Activated naive CD4-positive, alpha-beta T cell treated with anti-CD3 and anti-CD28 coated beads, Interleukin-2, amount 10 ng/mL, durations not matched to agents 7 days and 5 days (primary cell): ENCODE measurements around the gene TRIM28.
"Not testable (repeated sequence)": the region's sequence is repeated elsewhere in the genome, so short reads cannot be mapped to it uniquely, and the experiment has no call there.

Source experiments
- CTCF ChIA-PET: fragments of 350-600 bp; sonication (Branson Sonifier 250); formaldehyde crosslinking; loops from one replicate; lab custom pipeline; 2021; ENCODE audit warnings: antibody characterized with exemption; lab: Charles Lee
- DNase-seq: peaks from one replicate; pipeline ENCODE4 v3.0.0-alpha.2; 2020
- H3K27ac Mint-ChIP-seq: one replicate; pipeline ENCODE4 v1.8.0; 2021; ENCODE audit warnings: mild to moderate bottlenecking, moderate library complexity, mixed read lengths
- H3K27me3 Mint-ChIP-seq: one replicate; pipeline ENCODE4 v1.8.0; 2021; ENCODE audit warnings: mild to moderate bottlenecking, mixed read lengths
- H3K36me3 Mint-ChIP-seq: one replicate; pipeline ENCODE4 v1.8.0; 2021; ENCODE audit warnings: mixed read lengths
- H3K4me1 Mint-ChIP-seq: one replicate; pipeline ENCODE4 v1.8.0; 2021; ENCODE audit warnings: mixed read lengths
- H3K4me3 Mint-ChIP-seq: one replicate; pipeline ENCODE4 v1.8.0; 2021; ENCODE audit warnings: mild to moderate bottlenecking, moderate library complexity, mixed read lengths
- H3K9me3 Mint-ChIP-seq: one replicate; pipeline ENCODE4 v1.8.0; 2021; ENCODE audit warnings: mixed read lengths

TRIM28 gene

DNA sequence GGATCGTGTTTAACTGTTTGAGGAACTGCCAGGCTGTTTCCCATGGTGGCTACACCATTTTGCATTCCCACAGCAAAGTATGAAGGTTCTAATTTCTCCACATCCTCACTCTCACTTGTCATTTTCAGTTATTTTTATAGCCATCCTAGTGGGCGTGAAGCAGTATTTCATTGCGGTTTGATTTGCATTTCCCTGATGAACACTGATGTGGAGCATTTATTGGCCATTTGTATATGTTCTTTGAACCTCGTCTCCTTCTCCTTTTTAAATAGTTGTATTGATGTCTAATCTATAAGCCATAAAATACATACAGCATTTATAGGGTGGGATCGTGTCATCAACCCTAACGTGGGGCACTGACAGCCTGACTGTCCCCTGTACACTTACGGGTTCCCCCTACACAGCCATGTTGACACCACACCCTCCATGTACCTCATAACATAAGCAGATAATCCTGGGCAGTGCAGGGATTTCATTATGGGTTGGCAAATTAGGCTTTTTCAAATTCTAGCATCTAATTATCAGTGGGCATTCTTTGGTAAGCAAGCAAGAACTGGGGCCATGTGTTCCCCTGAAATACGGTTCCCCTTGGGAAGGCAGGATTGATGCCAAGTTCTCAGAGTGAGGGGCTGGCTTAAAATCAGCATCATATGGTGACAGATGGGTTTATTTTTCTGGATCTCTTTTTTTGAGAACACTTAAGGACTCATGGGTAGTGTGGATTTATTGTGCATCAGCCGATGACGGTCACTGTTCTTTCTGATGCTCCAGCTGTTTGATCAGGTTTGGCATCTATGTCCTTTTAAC lies 12.6 kb upstream of the TRIM28 start:
- CTCF ChIA-PET, result interaction anchor here (1.6 kb wide), 1 partner anchor 12 kb away, joined by 6 read pairs; the partner anchor contains the start of gene ZBTB45
- DNase-seq, result no peak
- no peak overlapping the region for H3K4me3 Mint-ChIP-seq
- no peaks in the 10 kb centered on the region for H3K4me1 Mint-ChIP-seq
- H3K27me3 Mint-ChIP-seq, result peaks cover 20% of the 10 kb centered on the region
- H3K36me3 Mint-ChIP-seq, result no peaks in the 10 kb centered on the region
- no peaks in the 10 kb centered on the region for H3K9me3 Mint-ChIP-seq
- H3K27ac Mint-ChIP-seq, result no peak overlapping the region

GRCh38 chr19:58535857-58536256 lies 8.0 kb upstream of the TRIM28 start:
- H3K4me1 Mint-ChIP-seq, result peaks cover 23% of the 10 kb centered on the region
- DNase-seq, result no peak
- H3K9me3 Mint-ChIP-seq, result no peaks in the 10 kb centered on the region
- no peaks in the 10 kb centered on the region for H3K36me3 Mint-ChIP-seq
- no peak overlapping the region for H3K4me3 Mint-ChIP-seq
- CTCF ChIA-PET, result interaction anchor here (0.6 kb wide), 1 partner anchor 108 kb away, joined by 4 read pairs; no protein-coding TSS in a partner anchor
- no peak overlapping the region for H3K27ac Mint-ChIP-seq
- H3K27me3 Mint-ChIP-seq, result peaks cover 53% of the 10 kb centered on the region

DNA sequence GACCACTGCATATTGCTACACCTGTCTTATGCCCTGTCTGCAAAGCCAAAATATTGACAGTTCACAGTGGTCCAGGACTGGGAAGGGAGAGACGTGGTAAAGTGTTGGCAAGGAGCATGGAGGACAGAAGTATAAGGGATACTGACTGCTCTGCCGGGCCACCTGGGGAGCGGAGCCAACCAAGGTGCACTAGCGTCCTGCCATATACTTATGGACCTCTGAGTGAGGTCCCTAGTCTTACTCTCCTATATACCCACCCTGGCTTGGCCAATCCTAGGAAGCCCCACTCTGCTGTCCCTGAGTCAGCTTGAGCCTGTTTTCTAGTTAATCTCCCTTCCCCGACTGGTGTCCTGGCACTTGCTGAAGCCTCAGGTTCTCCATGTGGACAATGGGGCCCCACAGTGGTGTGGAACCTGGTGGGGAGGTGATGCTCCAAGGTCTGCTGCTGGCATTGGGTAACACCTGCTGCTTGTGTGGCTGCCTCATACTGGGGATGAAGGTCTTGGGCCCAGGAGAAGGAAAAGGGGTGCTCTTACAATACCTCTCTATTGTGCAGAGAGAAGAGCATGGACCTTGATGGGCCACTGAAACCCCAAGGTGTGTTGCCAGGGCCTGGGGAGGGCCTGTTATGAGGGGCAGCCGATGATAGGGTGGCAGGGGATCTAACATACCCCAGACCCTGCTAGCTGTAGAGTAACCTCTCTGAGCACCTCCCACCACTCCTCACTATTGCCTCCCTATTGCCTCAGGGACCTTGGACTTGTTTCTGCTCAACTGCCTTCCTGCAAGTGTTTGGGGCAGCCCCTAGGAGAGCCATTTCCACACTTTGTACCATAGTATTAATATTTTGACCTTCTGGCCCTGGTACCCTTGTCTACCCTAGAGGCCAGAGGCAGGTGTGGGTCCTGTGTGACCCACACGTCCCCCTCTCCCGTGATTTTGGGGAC lies 6.7 kb upstream of the TRIM28 start:
- Mint-ChIP-seq H3K4me1 (peaks cover 23% of the 10 kb centered on the region), H3K36me3 (no peaks in the 10 kb centered on the region), H3K27me3 (peaks cover 54% of the 10 kb centered on the region), H3K27ac (peak overlapping the region; percentile 14), H3K4me3 (no peak overlapping the region), H3K9me3 (no peaks in the 10 kb centered on the region)
- CTCF ChIA-PET, result no interaction called here
- DNase-seq, result no peak

DNA sequence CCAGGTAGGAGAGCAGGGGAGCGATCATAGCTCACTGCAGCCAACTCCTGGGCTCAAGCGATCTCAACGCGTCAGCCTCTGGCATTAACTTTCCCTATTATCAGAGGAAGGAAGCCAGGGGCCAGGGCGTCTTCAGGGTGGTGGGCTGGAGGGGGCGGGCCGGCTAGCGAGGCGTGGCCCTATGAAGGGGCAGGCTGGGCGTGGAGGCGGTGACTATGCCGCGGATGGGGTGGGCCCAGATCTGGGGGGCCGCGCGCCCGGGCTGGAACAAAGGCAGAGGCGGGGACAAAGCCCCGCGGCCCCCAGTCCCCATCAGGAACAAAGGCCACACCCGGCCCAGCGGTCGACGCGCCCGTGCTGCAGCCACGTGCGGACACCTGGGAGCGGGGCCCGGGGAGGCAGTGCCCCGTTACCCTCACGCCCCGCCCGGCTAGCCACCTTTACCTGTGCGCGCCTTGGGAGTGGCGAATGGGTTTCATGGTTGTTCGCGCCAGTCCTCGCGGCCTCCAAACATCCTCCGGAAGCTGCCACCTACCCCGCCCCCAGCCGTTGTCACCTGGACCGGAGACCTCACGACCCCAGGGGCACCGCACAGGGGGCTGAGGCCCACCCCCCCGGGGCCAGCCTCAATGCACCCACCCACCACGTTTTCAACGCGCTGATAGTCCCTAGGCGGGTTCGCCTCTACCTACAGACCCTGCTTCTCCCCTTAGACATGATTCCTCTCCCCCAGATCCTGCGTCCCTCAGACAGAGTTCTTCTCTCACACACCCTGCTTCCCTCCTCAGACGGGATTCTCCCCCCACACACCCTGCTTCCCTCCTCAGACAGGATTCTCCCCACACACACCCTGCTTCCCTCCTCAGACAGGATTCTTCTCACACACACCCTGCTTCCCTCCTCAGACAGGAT lies 5.4 kb upstream of the TRIM28 start:
- peak; percentile 70 for DNase-seq
- H3K36me3 Mint-ChIP-seq, result no peaks in the 10 kb centered on the region
- peak overlapping the region; percentile 70 for H3K4me3 Mint-ChIP-seq
- H3K27ac Mint-ChIP-seq, result peak overlapping the region; percentile 24
- peaks cover 60% of the 10 kb centered on the region for H3K27me3 Mint-ChIP-seq
- H3K4me1 Mint-ChIP-seq, result peaks cover 29% of the 10 kb centered on the region
- CTCF ChIA-PET, result no interaction called here
- H3K9me3 Mint-ChIP-seq, result no peaks in the 10 kb centered on the region

DNA sequence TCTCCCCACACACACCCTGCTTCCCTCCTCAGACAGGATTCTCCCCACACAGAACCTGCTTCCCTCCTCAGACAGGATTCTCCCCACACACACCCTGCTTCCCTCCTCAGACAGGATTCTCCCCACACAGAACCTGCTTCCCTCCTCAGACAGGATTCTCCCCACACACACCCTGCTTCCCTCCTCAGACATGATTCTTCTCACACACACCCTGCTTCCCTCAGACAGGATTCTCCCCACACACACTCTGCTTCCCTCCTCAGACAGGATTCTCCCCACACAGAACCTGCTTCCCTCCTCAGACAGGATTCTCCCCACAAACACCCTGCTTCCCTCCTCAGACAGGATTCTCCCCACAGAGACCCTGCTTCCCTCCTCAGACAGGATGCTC lies 4.7 kb upstream of the TRIM28 start:
- CTCF ChIA-PET, DNase-seq, H3K27ac Mint-ChIP-seq, H3K9me3 Mint-ChIP-seq, H3K4me3 Mint-ChIP-seq, H3K36me3 Mint-ChIP-seq: not testable (repeated sequence)
- H3K27me3 Mint-ChIP-seq, result peaks cover 67% of the 10 kb centered on the region
- peaks cover 34% of the 10 kb centered on the region for H3K4me1 Mint-ChIP-seq

GRCh38 chr19:58542641-58543372 lies 1.1 kb upstream of the TRIM28 start:
- peak overlapping the region; percentile 31 for H3K4me3 Mint-ChIP-seq
- not testable (repeated sequence) for DNase-seq, H3K9me3 Mint-ChIP-seq
- CTCF ChIA-PET, result interaction anchor here (1.1 to 1.7 kb wide), 2 partner anchors 29 to 39 kb away, joined by 4 to 6 read pairs; no protein-coding TSS in a partner anchor
- H3K36me3 Mint-ChIP-seq, result peaks cover 28% of the 10 kb centered on the region
- H3K27me3 Mint-ChIP-seq, result peaks cover 64% of the 10 kb centered on the region
- peaks cover 53% of the 10 kb centered on the region for H3K4me1 Mint-ChIP-seq
- H3K27ac Mint-ChIP-seq, result peak overlapping the region; percentile 33

- peak overlapping the region; percentile 97 for H3K27ac Mint-ChIP-seq
- CTCF ChIA-PET, result interaction anchor here (1.0 to 1.7 kb wide), 2 partner anchors 31 kb away, joined by 4 to 6 read pairs; no protein-coding TSS in a partner anchor
- DNase-seq, result peak; percentile 59
- H3K4me1 Mint-ChIP-seq, result peaks cover 42% of the 10 kb centered on the region
- peak overlapping the region; percentile 97 for H3K4me3 Mint-ChIP-seq
- H3K36me3 Mint-ChIP-seq, result peaks cover 37% of the 10 kb centered on the region
- peaks cover 44% of the 10 kb centered on the region for H3K27me3 Mint-ChIP-seq
- H3K9me3 Mint-ChIP-seq, result no peaks in the 10 kb centered on the region
Measured at GRCh38 chr19:58544591-58545285, 874 bp downstream of the TRIM28 start.

DNA sequence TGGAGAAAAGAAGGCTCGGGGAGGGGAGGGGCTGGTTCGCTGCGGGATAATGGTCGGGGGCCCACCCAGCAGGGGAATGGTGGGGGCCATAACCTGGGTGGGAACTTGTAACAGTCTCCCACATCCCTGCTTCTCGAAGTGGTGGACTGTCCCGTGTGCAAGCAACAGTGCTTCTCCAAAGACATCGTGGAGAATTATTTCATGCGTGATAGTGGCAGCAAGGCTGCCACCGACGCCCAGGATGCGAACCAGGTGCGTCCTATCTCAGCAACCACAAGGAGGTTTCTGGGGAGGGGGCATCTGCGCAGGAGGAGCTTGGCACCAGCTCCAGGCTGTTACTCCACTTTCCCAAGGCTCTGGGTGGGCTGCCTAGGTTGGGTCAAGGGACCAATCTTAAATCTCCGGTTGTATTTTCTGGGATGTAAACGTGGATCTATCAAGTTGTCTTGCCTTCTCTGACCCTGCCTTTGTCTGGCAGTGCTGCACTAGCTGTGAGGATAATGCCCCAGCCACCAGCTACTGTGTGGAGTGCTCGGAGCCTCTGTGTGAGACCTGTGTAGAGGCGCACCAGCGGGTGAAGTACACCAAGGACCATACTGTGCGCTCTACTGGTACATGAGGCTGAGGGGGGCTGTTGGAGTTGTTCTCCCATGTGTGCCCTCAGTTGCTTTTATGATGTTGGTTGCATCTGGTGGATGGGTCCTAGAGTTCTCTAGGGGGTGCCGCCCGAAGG lies 1.6 kb downstream of the TRIM28 start:
- H3K9me3 Mint-ChIP-seq, result no peaks in the 10 kb centered on the region
- no peak for DNase-seq
- H3K27me3 Mint-ChIP-seq, result peaks cover 37% of the 10 kb centered on the region
- H3K36me3 Mint-ChIP-seq, result peaks cover 40% of the 10 kb centered on the region
- CTCF ChIA-PET, result no interaction called here
- H3K4me1 Mint-ChIP-seq, result peaks cover 43% of the 10 kb centered on the region
- H3K4me3 Mint-ChIP-seq, result peak overlapping the region; percentile 97
- H3K27ac Mint-ChIP-seq, result peak overlapping the region; percentile 89

- Mint-ChIP-seq H3K9me3 (no peaks in the 10 kb centered on the region), H3K36me3 (peaks cover 44% of the 10 kb centered on the region), H3K4me1 (peaks cover 42% of the 10 kb centered on the region), H3K4me3 (peak overlapping the region; percentile 97), H3K27ac (peak overlapping the region; percentile 89), H3K27me3 (peaks cover 32% of the 10 kb centered on the region)
- no peak for DNase-seq
- CTCF ChIA-PET, result interaction anchor here (0.9 kb wide), 1 partner anchor 32 kb away, joined by 3 read pairs; no protein-coding TSS in a partner anchor
Measured at GRCh38 chr19:58546019-58546530, 2.2 kb downstream of the TRIM28 start.

DNA sequence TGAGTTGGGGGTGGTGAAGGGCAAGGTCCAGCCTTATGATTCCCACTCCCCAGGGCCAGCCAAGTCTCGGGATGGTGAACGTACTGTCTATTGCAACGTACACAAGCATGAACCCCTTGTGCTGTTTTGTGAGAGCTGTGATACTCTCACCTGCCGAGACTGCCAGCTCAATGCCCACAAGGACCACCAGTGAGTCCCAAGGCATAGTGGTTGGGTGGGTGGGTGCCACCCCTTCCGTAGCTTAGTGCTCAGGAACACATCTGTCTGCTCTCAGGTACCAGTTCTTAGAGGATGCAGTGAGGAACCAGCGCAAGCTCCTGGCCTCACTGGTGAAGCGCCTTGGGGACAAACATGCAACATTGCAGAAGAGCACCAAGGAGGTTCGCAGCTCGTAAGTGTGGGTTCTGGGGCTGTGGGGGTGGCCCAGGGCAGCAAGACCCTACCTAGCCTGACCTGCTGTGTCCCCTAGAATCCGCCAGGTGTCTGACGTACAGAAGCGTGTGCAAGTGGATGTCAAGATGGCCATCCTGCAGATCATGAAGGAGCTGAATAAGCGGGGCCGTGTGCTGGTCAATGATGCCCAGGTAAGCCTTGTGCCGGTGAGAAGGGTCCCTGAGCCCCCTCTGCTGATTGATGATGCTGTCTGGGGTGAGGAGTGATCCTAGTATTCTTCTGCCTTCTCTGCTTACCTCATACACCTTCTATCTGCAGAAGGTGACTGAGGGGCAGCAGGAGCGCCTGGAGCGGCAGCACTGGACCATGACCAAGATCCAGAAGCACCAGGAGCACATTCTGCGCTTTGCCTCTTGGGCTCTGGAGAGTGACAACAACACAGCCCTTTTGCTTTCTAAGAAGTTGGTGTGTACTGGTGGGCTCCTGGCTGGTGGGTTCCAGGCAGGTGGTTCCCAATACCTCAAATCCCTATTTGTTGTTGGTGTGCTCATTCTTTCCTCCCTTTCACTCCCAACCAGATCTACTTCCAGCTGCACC lies 3.8 kb downstream of the TRIM28 start:
- Mint-ChIP-seq H3K27ac (peak overlapping the region; percentile 67), H3K4me3 (no peak overlapping the region), H3K27me3 (peaks cover 17% of the 10 kb centered on the region), H3K36me3 (peaks cover 54% of the 10 kb centered on the region), H3K9me3 (no peaks in the 10 kb centered on the region), H3K4me1 (peaks cover 43% of the 10 kb centered on the region)
- CTCF ChIA-PET, result no interaction called here
- no peak for DNase-seq
